MV-4-11 (cell line): ENCODE results near the gene PXDN.

ENCODE experiments used
- DNase-seq: peaks from one replicate; lab custom pipeline; 2025; lab: John Stamatoyannopoulos, UW

Gene PXDN

DNA sequence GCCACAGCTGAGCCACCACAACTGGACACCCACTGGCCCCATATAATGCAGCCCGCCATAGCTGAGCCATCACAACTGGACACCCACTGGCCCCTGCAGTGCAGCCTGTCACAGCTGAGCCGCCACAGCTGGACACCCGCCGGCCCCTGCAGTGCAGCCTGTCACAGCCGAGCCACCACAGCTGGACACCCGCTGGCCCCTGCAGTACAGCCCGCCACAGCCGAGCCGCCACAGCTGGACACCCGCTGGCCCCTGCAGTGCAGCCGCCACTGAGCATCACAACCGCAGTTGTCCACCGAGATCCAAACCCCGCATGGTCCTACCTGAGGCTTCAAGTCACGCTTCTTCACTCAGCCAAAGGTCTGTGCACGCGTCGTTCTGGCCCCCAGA is 134.2 kb downstream of the PXDN start:
- DNase-seq = no peak

DNA sequence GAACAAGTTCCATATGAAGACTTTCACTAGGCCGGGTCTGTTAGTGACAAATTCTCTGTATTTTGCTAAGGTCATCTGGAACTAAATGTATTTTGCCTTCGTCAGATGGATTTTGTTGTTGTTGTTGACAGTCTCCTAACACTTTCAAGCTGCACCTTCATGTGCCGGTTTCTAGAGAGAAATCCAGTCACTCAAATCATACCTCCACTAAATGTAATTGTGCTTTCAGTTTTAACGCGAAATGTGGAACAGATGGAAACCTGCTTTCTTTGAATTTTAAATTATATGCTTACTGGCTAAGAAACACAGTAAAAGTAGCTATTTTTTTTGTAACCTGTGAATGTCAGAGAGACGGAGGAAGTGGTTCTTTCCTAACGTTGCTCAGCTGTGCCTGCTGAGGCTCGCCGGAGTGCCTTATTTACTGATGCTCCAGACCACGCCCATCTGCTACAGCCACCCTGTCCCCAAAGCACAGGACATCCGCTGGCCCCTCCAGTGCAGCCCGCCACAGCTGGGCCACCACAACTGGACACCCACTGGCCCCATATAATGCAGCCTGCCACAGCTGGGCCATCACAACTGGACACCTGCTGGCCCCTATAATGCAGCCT is 134.7 kb downstream of the PXDN start:
- no peak for DNase-seq

DNA sequence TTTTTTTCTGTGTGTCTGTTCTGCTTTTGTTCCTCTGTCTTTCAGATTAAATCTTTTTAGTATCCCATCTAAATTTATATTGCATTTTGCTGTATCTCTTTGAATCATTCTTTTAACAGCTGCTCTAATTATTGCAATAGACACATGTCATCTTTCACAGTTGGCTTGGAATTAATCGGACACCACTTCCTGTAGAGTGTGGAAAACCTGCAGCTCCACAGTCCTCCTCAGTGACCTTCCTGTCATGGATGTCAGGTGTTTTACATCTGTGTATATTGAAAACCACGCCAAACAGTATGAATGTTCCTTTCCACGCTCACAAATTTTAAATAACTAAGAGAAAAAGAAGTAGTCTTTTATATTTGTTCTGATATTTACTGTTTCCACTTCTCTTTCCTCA is 135.3 kb downstream of the PXDN start:
- DNase-seq = no peak

DNA sequence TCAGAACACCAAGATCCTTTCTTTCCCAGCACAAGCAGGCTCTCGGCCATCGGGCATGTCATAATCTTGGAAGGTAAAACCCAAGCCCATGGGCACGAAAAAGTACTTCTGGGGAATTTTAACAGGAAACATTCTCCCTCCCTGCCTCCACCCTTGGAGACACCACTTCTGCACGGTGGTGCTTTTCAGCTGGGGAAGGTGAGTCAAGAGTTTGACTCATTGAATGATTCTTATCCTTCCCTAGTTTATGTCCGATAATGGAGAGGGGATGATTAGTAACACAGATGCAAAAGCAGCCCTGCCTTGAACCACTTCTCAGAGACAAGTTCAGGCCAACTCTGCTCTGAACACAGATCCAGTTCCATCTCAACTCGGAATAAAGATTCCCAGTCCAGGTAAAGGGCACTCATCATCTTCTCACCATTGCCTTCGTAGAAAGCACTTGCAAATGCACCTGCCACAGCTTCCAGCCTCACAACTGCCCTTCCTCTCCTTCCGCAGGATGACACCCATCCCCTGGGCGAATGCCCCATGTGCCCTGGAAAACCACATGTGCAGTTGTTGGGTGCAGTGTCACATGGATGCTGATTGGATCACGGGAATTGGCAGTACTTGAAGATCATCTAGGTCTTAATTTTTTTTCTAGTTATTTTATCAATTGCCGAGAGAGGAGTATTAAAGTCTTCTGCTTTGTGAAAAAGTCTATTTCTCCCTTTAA is 136.2 kb downstream of the PXDN start:
- no peak for DNase-seq

DNA sequence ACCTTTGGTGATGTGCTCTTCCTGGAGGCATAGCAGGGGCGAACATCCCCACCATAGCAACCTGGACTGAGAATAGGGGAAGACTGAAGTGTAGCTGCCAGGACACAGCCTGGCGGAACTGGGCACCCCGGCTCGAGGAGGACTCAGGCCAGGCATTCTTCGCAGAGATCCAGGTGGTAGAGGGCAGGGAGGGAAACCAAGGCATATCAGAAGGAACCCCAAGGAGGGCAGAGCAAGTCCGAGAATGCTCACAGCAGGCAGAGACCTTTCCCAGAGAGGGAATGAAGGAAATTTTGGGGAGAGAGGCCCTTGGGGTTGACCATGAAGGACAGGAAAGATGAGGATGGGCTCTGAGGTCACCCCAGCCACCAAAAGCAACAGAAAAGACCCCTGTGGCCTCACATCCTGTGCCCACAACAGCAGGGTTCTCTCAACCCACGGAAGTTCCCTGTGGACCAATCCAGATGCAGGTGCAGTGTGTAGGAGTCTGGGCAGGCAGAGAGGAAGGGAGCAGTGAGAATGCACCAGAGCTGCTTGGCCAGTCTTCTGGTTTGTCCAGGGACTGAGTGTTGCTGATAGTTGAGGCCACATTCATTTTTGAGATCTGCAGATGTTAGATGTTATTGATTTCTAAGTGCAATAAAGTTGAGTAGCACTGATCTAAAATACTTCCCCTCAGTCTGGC is 136.9 kb downstream of the PXDN start:
- no peak for DNase-seq

DNA sequence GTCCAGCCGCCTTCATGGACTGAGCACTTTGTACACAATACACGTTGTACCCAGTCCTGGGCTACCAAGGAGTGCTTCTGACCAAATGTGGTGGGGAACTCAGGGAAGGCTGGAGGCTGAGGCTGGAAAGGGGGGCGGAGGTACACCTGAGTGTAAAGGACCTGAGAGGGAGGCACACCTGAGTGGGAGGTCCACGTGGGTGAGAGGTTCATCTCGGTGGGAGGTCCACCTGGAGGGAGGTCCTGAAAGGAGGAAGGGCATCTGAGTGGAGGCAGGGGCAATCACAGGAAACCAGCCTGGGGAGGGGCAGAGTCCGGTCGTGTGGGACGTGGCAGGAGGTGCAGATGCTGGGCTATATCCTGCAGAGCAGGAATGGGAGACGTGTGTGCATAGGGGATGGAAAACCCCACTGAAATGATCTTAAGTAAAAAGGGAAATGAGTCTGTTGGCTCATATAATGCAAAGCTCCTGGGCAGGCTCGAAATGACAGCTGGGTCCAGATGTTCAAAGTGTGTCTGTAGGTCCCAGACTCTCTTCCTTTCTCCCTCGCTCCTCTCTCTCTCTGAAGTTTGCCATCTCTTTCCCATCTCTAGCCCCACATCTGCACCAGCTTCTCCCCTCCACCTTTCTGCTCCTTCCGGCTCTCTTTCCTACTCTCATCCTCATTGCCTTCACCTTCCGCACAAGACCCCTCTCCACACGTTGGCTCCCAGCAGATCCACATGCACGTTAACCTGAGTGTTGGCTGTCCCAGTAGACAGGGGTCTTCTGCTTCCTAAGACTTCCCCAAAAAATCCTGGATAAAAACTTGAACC is 137.7 kb downstream of the PXDN start:
- DNase-seq = no peak

DNA sequence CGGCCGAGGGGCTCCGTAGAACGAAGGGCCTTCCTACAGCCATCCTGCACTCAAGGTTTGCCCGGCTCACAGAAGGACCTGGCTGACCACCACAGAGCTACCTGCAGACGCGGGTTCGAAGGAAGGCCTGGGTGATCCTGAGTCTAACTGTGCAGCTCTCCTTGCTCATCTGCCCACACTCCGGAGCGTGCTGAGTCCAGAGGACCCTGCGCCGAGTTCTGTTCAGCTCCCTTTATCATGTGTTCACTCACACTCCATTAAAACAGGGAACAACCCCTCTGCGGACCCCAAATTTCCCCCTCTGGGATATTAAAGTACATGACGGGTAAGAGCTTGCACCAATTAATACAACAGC is 138.3 kb downstream of the PXDN start:
- no peak for DNase-seq

DNA sequence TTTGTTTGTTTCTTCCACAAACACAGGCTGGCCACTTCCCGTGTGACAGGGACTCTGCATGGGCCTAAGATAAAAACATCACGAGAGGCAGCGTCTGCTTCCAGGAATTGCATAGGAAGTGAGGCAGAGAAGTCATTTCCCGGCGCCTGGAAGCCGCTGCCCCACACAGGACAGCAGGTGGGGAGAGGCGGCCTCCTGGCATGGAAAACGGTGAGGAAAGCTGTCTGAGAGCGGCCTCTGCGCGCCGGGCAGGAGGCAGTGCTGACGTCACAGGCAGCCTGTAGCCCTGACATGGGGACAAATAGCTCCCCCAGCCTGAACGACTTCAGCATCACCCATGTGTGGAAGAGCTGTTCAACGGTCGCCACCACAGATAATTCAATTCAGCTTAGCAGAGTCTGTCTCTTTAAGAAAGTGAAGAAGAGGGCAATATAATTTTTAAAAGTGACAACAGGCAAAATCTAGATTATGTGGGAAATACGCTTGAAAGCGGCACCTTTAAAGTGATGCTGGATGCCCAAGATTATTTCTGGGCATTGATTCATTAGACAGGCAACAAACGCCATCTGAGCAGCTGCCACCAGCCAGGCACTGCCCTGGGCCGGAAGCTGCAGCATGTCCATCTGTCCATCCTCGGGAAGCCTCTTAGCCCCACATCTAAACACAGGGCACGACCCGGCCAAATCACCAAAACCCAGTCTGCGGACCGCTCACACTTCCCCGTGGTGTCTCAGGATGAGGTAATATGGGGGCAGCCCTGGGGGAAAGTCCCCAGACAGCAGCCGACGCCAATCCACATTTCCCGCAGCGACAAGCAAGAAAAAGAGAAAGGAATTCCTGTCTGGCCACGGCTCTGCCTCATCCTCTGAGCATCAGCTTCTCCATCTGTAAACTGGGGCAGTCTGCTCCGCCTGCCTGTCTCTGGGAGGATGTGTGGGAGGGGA is 138.9 kb downstream of the PXDN start:
- DNase-seq = no peak

DNA sequence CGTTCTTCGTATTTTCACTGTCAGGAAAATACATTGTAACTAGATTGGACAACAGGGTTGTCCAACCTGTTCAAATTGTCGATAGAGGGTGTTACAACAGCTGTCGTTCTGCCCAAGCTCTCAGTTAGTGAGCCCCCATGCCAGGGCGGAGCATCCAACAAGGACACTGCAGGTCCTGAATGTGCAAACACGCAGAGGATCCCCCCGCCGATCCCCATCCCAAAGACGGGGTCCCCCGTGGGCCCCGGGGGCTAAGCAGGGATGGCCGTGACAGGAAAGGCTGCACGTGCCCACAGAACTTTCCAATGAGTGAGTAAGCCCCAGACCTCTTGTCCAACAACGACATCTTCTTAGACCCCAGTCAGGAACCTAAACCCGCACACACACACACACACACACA is 140.8 kb downstream of the PXDN start:
- no peak for DNase-seq

DNA sequence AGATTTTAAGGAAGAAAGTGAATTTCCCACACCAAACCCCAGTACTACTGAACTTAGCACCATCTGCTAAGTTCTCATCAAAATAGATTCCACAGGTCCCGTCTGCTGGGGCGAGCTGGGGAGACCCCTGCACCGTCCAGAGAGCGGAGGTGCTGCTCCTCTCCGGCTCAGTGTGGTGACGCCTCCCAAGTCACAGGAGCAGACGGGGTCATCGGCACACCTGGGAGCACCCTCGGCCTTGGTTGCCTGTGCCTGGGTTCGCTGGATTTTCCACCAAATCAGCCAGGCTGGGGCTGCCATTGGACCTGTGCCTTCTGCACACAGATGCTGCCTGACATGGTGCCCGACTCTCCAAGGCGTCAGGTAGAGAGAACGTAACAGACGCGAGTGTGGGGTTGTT is 141.3 kb downstream of the PXDN start:
- DNase-seq = no peak

DNA sequence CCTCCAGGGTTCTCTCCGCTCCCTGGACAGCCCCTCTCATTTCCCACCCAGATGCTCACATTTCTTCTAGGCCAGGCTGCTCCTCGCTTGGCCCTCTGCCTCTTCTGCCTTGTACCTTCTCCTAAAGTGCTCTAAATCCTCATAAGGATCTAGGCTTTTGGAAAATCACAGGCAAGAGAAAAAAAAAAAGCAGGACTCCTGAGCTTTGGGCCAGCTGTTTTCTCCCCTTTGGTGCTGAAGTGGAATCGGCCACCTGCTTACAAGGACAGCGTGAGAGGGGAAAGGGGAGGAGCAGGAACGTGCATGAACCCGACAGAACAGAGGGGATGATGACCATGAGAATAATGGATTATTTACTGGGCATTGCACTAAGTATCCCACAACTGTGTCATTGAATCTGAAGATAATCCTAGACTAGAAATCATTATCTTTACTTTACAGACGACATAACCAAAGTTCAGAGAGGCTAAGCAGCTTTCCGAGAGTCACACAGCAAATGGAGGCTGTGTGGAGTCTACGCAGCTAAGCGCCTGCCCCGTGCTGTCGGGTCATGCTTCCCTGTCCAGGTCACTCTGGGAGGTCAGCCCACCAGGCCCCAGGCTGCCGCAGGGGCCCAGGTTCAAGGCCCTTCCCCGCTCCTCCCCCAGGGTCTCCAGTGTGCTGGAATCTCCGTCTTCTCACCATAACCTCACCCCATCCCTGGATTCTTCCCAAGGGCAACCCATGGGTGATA is 141.9 kb downstream of the PXDN start:
- DNase-seq = no peak

DNA sequence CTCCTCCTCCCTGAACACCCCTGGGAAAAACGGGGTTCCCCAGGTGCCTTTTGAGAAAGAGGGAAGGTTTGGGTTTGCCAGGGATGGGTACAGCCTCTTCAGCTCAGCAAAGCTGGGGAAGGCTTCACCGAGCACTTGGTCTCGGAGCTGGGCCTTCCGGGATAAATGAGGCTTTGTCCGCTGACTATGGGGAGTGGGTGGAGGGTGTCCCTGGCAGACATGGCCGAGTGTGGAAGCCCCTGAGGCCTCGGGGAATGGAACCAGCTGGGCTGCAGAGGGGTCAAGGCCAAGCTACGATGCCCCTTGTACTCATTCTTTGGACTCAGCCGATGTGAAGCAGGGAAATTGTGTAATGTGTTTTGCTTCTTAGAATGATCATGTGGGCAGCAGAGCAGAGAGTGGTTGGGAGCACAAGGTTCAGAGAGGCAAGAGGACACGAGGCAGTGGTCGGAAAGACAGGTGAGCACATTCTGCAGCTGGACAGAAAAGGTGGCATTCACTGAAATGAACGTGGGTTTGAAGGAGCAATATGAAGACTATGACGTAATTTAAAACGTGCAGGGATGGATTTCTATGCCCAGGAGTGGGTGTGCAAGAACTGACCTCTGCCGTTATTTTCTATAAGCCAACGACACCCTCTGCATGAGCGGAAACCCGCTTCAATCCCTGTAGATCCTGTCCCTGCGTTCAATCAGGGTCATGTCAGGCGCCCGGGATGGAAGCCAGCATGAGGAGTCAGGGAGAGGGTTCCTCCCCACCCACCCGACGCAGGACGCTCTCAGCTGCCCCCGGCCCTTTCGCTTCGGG is 142.6 kb downstream of the PXDN start:
- DNase-seq = no peak

DNA sequence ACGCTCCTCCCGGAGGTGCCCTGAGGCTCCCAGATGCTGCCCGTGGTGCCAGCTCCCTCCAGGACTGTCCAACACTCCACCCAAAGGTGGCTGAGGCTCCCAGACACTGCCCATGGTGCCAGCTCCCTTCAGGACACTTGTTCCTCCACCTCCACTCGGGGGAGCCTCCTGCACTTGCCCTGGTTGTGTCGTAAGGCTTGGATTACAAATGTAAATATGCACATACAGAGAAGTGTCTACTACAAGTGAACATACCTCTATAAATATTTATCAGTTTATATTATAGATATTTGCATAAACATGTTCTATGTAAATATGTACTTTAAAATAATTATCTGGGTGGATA is 143.3 kb downstream of the PXDN start:
- DNase-seq = no peak

DNA sequence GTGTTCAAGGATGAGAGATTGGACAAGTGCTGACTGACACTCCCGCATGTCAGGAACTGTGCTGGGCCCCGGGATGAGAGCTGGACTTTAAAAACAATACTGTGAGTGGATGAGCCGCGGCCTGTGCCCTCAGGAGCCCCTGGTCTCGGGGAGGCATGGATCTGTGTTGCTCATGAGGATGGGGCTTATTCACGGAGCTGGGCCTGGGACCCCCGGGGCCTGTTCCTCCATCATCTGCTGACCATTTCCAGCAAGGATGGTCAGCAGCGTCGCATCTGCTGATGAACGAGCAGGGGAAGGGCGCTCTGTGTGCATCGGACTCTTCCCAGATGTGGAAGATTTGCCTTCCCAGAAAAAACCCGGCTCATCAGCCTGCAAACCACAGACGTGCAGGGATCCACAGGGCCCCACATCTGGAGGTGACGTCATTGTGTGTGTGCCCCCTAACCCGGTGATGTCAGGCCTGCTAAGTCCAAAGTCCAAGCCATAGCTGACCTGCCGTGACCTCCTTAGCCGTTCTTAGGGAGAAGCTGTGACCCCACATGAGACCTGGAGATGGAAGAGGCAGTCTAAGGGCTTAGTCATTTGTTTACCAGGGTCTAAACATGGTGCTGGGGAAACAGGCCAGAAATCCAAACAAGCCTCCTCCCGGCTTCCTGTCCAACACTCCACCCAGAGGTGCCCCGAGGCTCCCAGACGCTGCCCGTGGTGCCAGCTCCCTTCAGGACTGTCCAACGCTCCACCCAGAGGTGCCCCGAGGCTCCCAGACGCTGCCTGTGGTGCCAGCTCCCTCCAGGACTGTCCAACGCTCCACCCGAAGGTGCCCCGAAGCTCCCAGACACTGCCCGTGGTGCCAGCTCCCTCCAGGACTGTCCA is 143.9 kb downstream of the PXDN start:
- DNase-seq = no peak

DNA sequence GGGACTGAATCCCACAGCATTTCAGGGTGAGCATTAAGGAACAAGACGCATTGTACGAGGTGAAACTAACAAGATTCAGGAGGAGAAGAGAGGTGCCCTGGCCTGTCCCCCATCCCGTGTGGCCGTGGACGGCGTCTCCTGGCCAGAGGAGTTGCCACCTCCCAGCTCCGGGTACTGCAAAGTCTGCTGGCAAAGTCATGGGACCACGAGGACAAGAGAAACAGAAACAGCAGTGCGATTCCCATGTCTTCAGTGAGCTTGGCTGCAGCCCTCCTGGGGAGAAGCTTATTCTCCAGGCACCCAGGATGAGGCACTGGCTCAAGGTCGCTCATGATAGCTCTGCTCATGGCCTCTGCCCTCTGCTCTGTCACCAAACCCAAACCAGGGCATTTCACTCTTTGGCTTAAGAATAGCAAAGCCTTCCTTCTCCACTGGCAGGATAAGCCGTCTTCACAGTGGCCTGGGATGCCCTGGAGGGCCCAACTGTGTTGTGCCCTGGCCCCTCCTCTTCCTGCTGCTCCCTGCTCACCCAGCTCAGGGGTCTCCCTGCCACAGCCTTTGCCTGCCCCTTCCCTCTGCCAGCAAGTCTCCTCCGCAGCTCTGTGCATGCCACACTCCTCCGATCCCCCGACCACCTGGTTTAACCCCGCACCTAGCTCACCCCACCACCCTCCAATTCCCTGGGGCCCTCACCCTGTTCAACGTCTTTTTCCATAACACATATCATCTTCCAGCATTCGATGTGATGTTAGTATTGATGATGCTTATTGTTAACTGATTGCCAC is 144.8 kb downstream of the PXDN start:
- no peak for DNase-seq

DNA sequence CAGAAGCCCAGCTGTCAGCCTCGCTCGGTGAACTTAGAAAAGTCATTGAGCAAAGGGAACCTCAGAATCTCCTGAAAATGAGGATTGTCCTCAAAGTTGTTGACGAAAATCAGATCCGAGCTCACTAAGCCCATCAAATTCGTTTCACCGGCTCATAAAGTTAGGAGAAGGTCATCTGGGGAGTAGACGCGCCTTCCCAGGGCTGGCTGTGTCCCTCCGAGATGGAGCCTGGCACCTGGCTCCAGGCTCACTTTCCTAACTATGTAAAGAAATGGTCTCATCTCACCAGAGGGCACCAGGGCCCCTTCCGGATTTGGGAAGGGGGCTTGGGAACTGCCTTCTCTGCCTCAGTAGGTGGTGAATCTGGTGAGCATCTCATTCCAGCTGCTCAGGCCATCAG is 145.5 kb downstream of the PXDN start:
- no peak for DNase-seq

DNA sequence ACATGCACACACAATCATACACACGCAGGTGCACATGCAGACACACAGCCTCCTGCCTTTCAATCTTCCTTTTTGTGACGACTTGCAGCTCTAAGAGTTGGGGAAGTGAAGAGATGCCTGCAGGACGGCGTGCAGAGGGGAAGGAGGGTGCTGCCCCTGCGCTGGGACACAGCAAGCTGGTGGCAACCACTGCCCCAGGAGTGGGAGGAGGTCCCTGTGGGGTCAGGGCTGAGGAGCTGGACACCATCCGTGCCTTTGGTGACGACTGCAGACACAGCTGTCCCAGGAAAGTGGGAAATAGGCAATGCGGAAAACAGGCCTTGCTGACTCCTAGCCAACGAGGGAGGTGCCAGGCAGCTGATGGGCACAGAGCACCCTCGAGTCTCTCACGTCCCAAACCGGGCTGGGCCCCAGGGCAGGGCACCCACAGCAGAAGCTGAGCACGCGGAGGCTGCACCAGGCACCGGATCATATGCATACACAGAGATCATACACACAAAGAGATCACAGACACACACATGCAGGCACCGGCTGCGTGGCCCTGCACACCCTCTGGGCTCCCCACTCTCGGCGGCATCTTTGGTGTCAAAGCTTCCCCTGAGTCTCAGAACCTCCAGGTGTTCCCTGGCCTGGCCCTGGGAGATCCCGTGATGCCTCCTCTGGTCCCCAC is 146.1 kb downstream of the PXDN start:
- no peak for DNase-seq

DNA sequence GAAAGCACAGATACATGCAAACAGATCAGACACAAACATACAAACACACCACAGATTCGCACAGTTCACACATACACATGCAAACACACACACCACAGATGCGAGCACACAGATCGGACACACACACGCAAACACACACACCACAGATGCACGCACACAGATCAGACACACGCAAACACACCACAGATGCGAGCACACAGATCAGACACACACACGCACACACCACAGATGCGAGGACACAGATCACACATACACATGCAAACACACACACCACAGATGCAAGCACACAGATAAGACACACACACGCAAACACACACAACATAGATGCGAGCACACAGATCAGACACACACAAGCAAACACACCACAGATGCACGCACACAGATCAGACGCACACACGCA is 149.0 kb downstream of the PXDN start:
- DNase-seq = no peak
